HG03095 (cell line): Measurements from ENCODE around the gene NDST1.

Experiments
- ATAC-seq: cut with Tn5 transposase; IDR thresholded peaks from one replicate; pipeline ENCODE4 v1.9.1; 2021; ENCODE audit warnings: moderate library complexity; ENCODE audit not compliant: unreplicated experiment

The NDST1 gene

DNA sequence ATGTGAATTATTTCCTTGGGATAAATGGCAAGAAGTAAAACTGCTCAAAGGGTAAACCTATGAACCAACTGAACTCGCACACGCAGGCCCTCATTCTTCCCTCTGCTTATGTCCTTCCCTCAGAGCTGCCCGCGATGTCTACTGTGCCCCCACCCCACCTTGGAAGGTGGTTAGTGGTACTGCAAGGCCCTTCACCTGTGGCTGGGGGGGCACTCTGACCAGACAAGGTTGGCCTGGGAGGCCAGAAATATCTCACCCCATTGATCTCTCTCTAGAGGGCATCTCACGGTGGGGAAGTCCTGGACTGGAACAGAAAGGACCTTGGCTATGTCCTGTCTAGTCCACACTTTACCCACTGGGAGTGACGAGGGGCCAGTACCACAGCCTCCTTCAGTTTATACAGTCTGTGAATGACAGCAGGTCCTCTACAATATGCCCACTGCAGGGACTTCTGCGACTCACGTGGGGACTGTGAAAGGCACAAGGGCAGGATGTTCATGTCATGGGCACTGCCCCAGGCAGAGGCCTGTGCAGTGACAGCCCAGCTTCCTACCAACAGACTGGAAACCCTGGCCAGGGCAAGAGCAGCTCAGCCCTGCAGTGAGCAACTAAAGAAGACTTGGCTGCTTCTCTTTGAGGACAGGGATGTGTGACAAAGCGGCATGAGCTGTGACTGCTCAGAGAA is 75.8 kb downstream of the NDST1 start:
- ATAC-seq, result no peak

DNA sequence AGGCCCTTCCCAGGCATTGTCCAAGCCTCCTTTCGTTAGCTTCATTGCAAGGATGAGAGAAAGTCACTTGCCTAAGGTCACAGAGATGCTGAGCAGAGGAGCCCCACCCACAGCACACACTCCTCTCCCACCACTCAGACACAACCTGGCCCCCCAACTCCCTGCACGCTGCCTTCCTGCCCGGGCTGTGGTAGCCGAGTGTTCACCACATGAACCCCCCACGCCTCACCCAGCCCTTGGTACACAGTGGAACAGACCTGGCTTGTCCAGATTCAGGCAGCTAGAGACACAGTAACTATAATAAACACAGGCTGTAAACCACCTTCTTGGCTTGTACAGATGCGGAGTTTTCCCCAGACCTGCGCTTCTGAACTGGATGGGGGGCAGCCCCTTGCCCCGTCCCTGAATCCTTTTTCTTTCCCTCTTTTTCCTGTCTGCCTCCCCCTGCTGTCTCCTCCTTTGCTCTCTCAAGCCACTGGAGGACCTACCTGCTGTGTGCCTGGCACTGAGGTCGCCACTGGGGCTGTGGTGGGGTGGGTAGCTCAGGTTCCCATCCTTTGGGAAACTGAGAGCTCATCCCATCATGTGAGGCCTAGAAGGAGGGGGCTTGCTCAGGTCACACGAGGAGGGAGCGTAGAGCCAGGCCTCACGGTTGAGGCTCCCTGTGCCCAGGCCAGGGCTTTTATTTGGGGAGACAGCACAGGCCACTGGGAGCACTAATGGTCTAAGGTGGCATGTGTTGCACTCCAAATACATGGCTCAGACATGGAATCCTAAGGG is 76.8 kb downstream of the NDST1 start:
- no peak for ATAC-seq

GRCh38 chr5:150585781-150586341 is 77.9 kb downstream of the NDST1 start:
- no peak for ATAC-seq

DNA sequence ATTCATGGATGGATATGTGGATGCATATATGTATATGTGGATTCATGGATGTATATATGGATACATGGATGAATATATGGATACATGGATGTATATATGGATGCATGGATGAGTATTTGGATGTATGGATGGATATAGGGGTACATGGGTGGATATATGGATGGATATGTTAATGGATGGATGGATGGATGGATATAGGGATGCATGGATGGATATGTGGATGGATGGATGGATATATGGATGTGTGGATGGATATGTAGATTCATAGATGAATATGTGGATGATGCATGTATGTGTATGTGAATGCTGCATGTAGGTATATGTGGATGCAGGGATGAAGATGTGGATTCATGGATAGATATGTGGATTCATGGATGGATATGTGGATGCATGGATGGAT is 79.1 kb downstream of the NDST1 start:
- no peak for ATAC-seq

- ATAC-seq, result no peak
Observed at GRCh38 chr5:150587856-150588595, 80.1 kb downstream of the NDST1 start.

DNA sequence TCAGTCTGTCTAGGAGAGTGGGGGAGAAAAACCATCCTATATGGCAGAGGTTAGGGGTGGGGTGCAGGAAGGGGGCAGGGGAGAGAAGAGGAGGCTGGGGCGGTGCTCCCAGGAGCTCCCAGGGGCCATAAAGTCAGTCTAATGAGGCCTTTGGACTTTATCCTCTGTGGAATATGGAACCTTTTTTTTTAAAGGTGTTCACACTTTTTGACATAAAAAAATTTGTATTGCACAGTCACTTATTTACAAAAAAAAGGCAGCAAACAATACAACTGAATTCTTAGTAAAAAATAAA is 80.6 kb downstream of the NDST1 start:
- no peak for ATAC-seq

GRCh38 chr5:150589862-150590601 is 82.1 kb downstream of the NDST1 start:
- peak; percentile 72 for ATAC-seq

DNA sequence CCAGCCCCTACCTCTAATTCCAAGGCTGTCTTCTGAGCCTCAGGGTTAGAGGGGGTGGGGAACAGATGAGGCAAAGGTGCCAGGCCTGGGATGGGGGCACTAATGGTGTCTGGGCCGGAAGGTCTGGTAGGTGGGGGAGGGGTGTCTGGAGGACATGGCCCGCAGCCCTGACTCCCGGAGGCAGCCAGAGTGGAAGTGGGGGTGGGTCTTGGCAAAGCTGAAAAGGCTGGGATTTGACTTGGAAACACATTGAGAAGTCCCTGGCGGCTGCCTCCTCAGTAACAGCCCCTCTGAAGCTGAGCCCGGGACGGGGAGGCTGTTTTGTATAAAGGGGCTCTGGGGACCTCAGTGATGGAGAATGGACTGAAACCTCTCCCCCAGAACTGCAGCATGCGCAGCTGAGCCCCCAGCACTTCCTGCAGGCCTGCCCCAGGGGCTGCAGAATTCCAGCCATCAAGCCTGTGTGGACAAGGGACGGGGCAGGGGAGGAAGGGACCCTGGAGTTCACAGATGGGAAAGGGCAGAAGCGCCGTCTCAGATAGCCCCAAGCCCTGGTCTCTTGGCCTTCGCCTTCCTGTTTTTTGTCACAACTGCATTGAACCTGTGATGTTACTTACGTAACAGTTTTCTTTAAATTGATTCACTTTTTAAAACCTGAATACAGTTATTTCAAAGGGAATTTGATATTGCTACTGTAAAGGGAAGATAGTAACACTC is 83.2 kb downstream of the NDST1 start:
- no peak for ATAC-seq

DNA sequence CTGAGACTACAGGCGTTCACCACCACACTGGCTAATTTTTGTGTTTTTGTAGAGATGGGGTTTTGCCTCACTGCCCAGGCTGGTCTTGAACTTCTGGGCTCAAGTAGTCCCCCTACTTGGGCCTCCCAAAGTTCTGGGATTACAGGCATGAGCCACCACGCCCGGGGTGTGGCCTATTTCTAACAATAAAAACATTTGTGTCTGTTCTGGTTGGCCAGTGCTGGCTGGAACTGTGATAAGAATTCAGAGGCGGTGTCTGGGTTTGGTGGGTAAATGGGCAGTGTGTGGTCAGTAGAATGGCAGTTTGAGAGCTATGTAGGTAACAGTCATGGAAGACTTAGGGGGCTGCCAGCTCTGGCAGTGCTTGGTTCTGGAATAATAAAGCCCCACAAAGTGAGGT is 85.7 kb downstream of the NDST1 start:
- ATAC-seq, result no peak

GRCh38 chr5:150593996-150594395 is 86.1 kb downstream of the NDST1 start:
- no peak for ATAC-seq

DNA sequence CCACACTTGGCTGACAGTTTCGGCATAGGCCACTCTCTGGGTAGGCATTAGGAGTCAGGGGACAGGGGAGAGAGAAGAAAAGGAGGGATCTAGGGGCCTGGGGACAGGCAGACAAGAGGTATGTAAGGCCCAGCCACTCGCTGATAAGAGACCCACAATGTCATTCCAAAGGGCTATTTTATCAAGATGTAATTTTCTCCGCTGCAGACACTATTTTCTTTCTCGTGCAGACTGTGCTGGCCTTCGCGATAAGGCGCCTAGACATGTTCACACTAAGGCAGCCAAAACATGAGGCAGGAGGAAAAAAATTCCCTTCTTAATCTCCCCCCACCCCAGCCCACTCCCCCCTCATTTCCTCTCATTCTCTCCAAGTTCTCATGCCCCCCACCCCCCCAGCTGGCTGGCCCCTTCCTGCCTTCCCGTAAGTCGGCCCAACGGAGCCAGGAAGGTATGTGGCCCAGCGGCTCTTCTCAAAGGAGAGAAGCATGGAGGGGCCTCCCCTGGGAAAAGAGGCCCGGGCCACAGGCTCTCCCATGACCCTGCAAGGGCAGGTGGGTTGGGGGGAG is 87.6 kb downstream of the NDST1 start:
- ATAC-seq, result no peak

DNA sequence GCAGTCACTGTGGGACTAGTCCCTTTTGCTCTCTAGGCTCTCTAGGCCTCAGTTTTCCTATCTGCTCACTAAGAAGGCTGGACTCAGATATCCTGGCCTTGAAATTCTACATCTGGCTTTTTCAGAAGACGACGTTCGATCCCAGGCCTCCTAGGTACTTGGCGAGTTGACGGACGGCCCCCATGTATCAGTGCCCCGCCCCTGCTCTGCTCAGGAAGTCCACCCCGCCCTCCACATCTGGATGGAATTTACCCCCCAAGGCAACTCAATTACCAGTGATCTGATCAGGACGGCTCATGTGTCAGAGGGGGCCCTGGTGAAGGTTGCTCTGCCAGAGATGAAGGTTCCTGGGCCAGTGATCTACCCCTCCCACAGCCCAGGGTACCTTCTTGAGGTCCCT is 88.4 kb downstream of the NDST1 start:
- ATAC-seq, result no peak

DNA sequence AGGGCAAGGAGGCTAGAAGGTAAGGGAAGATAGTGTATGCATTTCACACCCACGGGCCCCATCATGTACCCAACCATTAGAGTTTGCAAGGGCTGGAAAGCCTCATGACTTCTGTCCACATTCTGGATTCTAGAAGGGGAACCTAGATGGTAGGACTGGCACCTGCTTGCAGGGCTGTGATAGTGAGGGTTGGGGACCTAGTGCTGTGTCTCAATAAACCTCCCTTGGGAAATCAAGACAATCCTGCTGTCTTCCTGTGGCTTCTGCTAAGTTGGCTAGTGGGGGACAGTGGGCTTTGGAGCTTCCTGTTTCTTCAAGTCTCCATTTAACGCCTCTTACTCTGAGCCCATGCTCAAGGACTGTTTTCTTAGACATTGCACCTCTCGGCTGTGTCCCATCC is 88.9 kb downstream of the NDST1 start:
- no peak for ATAC-seq

DNA sequence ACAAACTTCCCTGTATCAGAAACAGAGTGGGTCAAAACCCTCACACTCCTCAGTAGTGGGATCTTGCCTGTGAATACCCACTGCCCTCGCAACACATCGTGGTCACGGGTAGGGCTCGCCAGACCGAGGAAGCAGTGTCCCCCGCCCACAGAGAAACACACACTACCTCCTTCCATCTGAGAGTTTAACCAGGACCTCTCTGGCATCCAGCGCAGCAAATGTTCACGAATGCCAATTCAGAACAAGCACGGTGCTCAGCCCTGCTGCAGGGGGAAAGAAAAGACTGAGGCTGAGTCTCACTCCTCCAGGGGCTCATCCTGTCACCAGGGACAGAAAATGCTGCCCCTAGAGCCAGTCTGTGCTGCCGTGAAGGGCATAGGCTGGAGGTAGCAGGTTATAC is 90.1 kb downstream of the NDST1 start:
- no peak for ATAC-seq

DNA sequence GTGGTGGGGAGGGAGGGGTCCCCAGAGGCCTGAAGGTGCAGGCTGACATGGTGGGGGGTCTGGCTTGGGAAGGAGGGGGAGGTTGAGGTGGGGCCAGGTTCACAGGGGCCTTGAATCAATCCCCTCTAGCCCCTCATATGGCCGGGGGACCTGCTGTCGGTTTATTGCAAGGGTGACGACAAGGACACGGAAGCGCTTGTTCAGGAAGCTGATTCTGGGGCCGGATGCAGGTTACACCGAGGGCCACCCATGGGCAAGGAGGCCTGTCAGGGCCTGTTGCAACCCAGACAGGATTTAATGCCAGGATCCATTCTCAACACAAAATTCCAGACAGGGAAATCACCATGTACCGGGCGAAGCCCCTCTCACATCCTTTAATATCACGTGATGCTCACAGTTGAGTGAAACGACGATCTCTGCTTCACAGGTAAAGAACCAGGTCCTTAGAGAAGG is 90.9 kb downstream of the NDST1 start:
- no peak for ATAC-seq

- ATAC-seq, result no peak
Observed at GRCh38 chr5:150599281-150599680, 91.3 kb downstream of the NDST1 start.

GRCh38 chr5:150599917-150600511 is 92.1 kb downstream of the NDST1 start:
- no peak for ATAC-seq

GRCh38 chr5:150600616-150601490 is 92.9 kb downstream of the NDST1 start:
- no peak for ATAC-seq
